ENCODE data around the gene PWWP2B.

The PWWP2B gene

DNA sequence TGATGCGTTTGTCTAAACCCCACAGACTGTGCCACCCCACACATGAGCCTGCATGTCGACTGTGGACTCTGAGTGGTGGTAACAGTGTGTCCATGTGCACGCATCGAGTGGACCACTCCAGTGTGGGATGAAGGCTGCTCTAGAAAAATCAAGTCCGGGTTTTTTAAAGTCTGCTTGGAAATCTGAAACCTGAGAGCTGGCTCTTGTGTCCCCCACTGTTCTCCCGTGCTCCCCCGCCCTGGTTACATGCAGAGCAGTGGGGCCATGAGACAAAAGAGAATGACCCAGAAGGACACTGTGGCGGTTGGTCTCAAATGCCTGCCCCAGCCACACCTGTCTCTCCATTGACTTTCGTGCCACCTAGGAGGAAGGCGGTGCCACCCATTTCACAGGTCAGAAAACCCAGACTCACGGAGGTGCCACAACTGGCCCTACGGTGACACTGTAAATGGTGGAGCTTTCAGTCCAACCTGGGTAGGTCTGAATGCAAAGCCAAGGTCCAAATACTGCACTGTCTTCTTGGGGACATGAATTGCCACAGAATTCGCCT, 27.3 kb upstream of the PWWP2B start:
- Histone ChIP-seq H3K9me3 (ENCODE audit: severe bottlenecking) (no peaks in the 10 kb centered on the region), H3K27ac (no peak overlapping the region), H3K27me3 (ENCODE audit: insufficient read depth, low read depth, severe bottlenecking) (no peaks in the 10 kb centered on the region), H3K36me3 (peaks cover 3% of the 10 kb centered on the region; the same call in 1 of the 2 replicates), H3K4me3 (ENCODE audit: low read depth, low read length) (no peak overlapping the region)
- no peak for TF ChIP-seq CTCF (IDR thresholded peaks at IDR 0.05; ENCODE audit: low read depth, low read length)
- no peak for DNase-seq

- TF ChIP-seq CTCF (IDR thresholded peaks at IDR 0.05; ENCODE audit: low read depth, low read length): no peak
- Histone ChIP-seq H3K9me3 (ENCODE audit: severe bottlenecking) (no peaks in the 10 kb centered on the region), H3K27ac (no peak overlapping the region), H3K4me3 (ENCODE audit: low read depth, low read length) (no peak overlapping the region), H3K36me3 (peaks cover 3% of the 10 kb centered on the region; the same call in 1 of the 2 replicates), H3K27me3 (ENCODE audit: insufficient read depth, low read depth, severe bottlenecking) (no peaks in the 10 kb centered on the region)
- no peak for DNase-seq
These were observed 26.3 kb upstream of the PWWP2B start for GRCh38 chr10:132370426-132371340.

- peak; percentile 39 for DNase-seq
- peaks cover 3% of the 10 kb centered on the region; the same call in 1 of the 2 replicates for H3K36me3 ChIP-seq
- H3K27ac ChIP-seq: no peak overlapping the region
- no peaks in the 10 kb centered on the region for H3K9me3 ChIP-seq (ENCODE audit: severe bottlenecking)
- TF ChIP-seq CTCF (IDR thresholded peaks at IDR 0.05; ENCODE audit: low read depth, low read length): peak; percentile 63
- H3K27me3 ChIP-seq (ENCODE audit: insufficient read depth, low read depth, severe bottlenecking): no peaks in the 10 kb centered on the region
- H3K4me3 ChIP-seq (ENCODE audit: low read depth, low read length): no peak overlapping the region
These were observed 25.3 kb upstream of the PWWP2B start for GRCh38 chr10:132371641-132372081.

DNA sequence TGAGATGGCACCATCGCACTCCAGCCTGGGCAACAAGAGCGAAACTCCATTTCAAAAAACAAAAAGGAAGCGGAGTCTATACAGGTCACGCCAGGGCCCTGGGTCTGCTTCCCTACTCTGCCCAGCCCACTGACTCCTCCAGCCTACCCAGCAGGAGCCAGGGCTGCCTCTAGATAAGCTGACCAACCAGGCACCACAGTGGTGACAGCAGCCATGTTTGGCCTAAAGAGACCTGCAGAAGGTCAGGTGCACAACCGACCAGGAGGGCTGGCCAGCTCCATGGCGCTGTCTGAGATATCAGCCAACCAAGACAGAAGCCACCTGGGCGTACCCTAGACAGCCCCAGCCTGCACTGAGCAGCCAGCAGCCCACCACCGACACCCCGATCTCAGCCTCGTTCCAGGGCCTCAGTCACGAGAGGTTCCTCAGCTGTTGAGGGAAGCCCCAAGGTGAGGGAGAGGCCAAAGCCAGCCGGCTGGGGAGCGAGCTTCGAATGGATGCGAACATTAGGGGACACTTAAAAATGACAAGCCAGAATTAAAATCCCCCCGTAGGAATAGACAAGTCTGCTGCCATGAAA, 24.4 kb upstream of the PWWP2B start:
- no peak overlapping the region for H3K27ac ChIP-seq
- DNase-seq: no peak
- H3K27me3 ChIP-seq (ENCODE audit: insufficient read depth, low read depth, severe bottlenecking): no peaks in the 10 kb centered on the region
- TF ChIP-seq CTCF (IDR thresholded peaks at IDR 0.05; ENCODE audit: low read depth, low read length): no peak
- no peak overlapping the region for H3K4me3 ChIP-seq (ENCODE audit: low read depth, low read length)
- no peaks in the 10 kb centered on the region for H3K36me3 ChIP-seq
- H3K9me3 ChIP-seq (ENCODE audit: severe bottlenecking): no peaks in the 10 kb centered on the region

- Histone ChIP-seq H3K9me3 (ENCODE audit: severe bottlenecking) (no peaks in the 10 kb centered on the region), H3K4me3 (ENCODE audit: low read depth, low read length) (no peak overlapping the region), H3K27ac (no peak overlapping the region), H3K36me3 (no peaks in the 10 kb centered on the region), H3K27me3 (ENCODE audit: insufficient read depth, low read depth, severe bottlenecking) (no peaks in the 10 kb centered on the region)
- no peak for DNase-seq
- TF ChIP-seq CTCF (IDR thresholded peaks at IDR 0.05; ENCODE audit: low read depth, low read length): no peak
These were observed 23.6 kb upstream of the PWWP2B start for GRCh38 chr10:132373241-132373955.

Data from WERI-Rb-1 (cell line).